ENCODE data around the gene ZDHHC1. TPM values are rescaled to one million over a fixed set of nuclear protein-coding genes. Genes with fewer than 3 reads are reported as not detected.

Gene ZDHHC1
- total RNA-seq, 2 donors from 2014 or later, result 15.0 to 28.7 TPM

GRCh38 chr16:67438824-67439393 is 22.6 kb upstream of the ZDHHC1 start:
- DNase-seq (ENCODE audit: low spot score), result no peak
- Histone ChIP-seq H3K27ac (no peak overlapping the region), H3K36me3 (peaks cover 31% of the 10 kb centered on the region), H3K4me1 (ENCODE audit: control insufficient read depth in 1 of 2, low read depth in 2 of 2) (peaks cover 0 to 23% of the 10 kb centered on the region in 2 donors), H3K27me3 (replicated peaks; ENCODE audit: insufficient read depth) (no peaks in the 10 kb centered on the region), H3K4me3 (no peak overlapping the region), H3K9me3 (no peaks in the 10 kb centered on the region)
- TF ChIP-seq CTCF (IDR thresholded peaks at IDR 0.05), result no peak
- no peak for ATAC-seq (ENCODE audit: insufficient number of reproducible peaks, low FRiP score, low read depth)

GRCh38 chr16:67438098-67438791 is 22.0 kb upstream of the ZDHHC1 start:
- Histone ChIP-seq H3K36me3 (peaks cover 31% of the 10 kb centered on the region), H3K4me3 (no peak overlapping the region), H3K27me3 (replicated peaks; ENCODE audit: insufficient read depth) (no peaks in the 10 kb centered on the region), H3K4me1 (ENCODE audit: control insufficient read depth in 1 of 2, low read depth in 2 of 2) (peaks cover 0 to 17% of the 10 kb centered on the region in 2 donors), H3K27ac (no peak overlapping the region), H3K9me3 (no peaks in the 10 kb centered on the region)
- DNase-seq (ENCODE audit: low spot score) (no peak), ATAC-seq (ENCODE audit: insufficient number of reproducible peaks, low FRiP score, low read depth) (no peak)
- no peak for TF ChIP-seq CTCF (IDR thresholded peaks at IDR 0.05)

GRCh38 chr16:67437513-67437912 is 21.2 kb upstream of the ZDHHC1 start:
- ATAC-seq (ENCODE audit: insufficient number of reproducible peaks, low FRiP score, low read depth) (no peak), DNase-seq (ENCODE audit: low spot score) (no peak)
- peaks cover 0 to 11% of the 10 kb centered on the region in 2 donors for H3K4me1 ChIP-seq (ENCODE audit: control insufficient read depth in 1 of 2, low read depth in 2 of 2)
- H3K36me3 ChIP-seq, result peaks cover 31% of the 10 kb centered on the region
- H3K27ac ChIP-seq, result no peak overlapping the region
- H3K4me3 ChIP-seq, result no peak overlapping the region
- TF ChIP-seq CTCF (IDR thresholded peaks at IDR 0.05), result no peak
- no peaks in the 10 kb centered on the region for H3K27me3 ChIP-seq (replicated peaks; ENCODE audit: insufficient read depth)
- no peaks in the 10 kb centered on the region for H3K9me3 ChIP-seq

- Histone ChIP-seq H3K4me1 (ENCODE audit: control insufficient read depth in 1 of 2, low read depth in 2 of 2) (peaks cover 0 to 6% of the 10 kb centered on the region in 2 donors), H3K9me3 (no peaks in the 10 kb centered on the region), H3K27me3 (replicated peaks; ENCODE audit: insufficient read depth) (no peaks in the 10 kb centered on the region), H3K4me3 (no peak overlapping the region), H3K36me3 (peaks cover 31% of the 10 kb centered on the region), H3K27ac (no peak overlapping the region)
- no peak for DNase-seq (ENCODE audit: low spot score)
- no peak for TF ChIP-seq CTCF (IDR thresholded peaks at IDR 0.05)
- no peak for ATAC-seq (ENCODE audit: insufficient number of reproducible peaks, low FRiP score, low read depth)
These were observed 20.4 kb upstream of the ZDHHC1 start for GRCh38 chr16:67436640-67437193.

- Histone ChIP-seq H3K4me1 (ENCODE audit: control insufficient read depth in 1 of 2, low read depth in 2 of 2) (peaks cover 0 to 7% of the 10 kb centered on the region in 2 donors), H3K27ac (no peak overlapping the region), H3K27me3 (replicated peaks; ENCODE audit: insufficient read depth) (no peaks in the 10 kb centered on the region), H3K36me3 (peaks cover 30% of the 10 kb centered on the region), H3K9me3 (no peaks in the 10 kb centered on the region), H3K4me3 (no peak overlapping the region)
- ATAC-seq (ENCODE audit: insufficient number of reproducible peaks, low FRiP score, low read depth) (no peak), DNase-seq (ENCODE audit: low spot score) (no peak)
- TF ChIP-seq CTCF (IDR thresholded peaks at IDR 0.05), result no peak
These were observed 19.5 kb upstream of the ZDHHC1 start for GRCh38 chr16:67435758-67436164.
